Body of pancreas (tissue), 4 donors: Measurements from ENCODE around the gene GUCA2A. TPM values are rescaled to one million over a fixed set of nuclear protein-coding genes. Genes with fewer than 3 reads are reported as not detected.

Source experiments
- ATAC-seq: fragments of 150-250 bp; one replicate; pipeline ENCODE4 v1.9.1; 2016
- DNase-seq, 4 donors: peaks; one replicate each; pipeline ENCODE4 v3.0.0-alpha.2; 2019
- H3K27ac ChIP-seq, 4 donors: fragments of 200-600 bp; sonication (generic); 1 replicate in 3 of 4; 2 replicates in 1 of 4; pipeline versions ENCODE4 v1.5.1 to v1.6.1; 2016 to 2019; ENCODE audit warnings: mild to moderate bottlenecking in 1 of 4, mixed read lengths in 1 of 4, moderate library complexity in 1 of 4
- H3K27me3 ChIP-seq, 2 donors: fragments of 200-600 bp; sonication (generic); one replicate each; pipeline ENCODE4 v1.6.0; 2016; ENCODE audit warnings: mild to moderate bottlenecking in 1 of 2
- H3K36me3 ChIP-seq, 2 donors: fragments of 200-600 bp; sonication (generic); replicated peaks in 1 of 2; 2 replicates each; pipeline ENCODE4 v1.5.1; 2016; ENCODE audit warnings: low read depth in 2 of 2; ENCODE audit not compliant: insufficient read depth in 1 of 2
- H3K4me1 ChIP-seq: fragments of 200-600 bp; sonication (generic); one replicate; pipeline ENCODE4 v1.6.0; 2016
- H3K4me3 ChIP-seq, 2 donors: fragments of 200-600 bp; sonication (generic); 1 replicate in 1 of 2; 2 replicates in 1 of 2; pipeline ENCODE4 v1.5.1; 2016 to 2019
- H3K9me3 ChIP-seq, 3 donors: fragments of 200-600 bp; sonication (generic); 1 replicate in 2 of 3; 2 replicates in 1 of 3; pipeline ENCODE4 v1.5.1; 2016
- CTCF ChIP-seq, 7 experiments: fragments of 450-650 bp in 4 of 7; fragments of 200-600 bp in 3 of 7; sonication (generic) in 3 of 7; IDR thresholded peaks; one replicate each; pipeline ENCODE4 v1.5.1; 2016 to 2019; ENCODE audit warnings: antibody characterized with exemption in 7 of 7
- POLR2A ChIP-seq, 3 donors: fragments of 450-650 bp; IDR thresholded peaks; one replicate each; pipeline ENCODE4 v1.6.1; 2016; ENCODE audit warnings: antibody characterized with exemption in 3 of 3, mild to moderate bottlenecking in 2 of 3
- WGBS, 2 donors: methylation state at CpG; one replicate each; pipeline ENCODE4 v1.1.5; 2017; 5-methylcytosine and 5-hydroxymethylcytosine counted together
- intact Hi-C: fragments of 100-400 bp; cut with DNase I; formaldehyde crosslinking; loops from one replicate; pipeline ENCODE4 v1.15.1; 2023
- total RNA-seq, 2 donors: library from RNA; depleted of rRNA; stranded (reverse); fragments of >200 nt; gene quantifications; one replicate each; pipeline ENCODE4 v1.1.0, GENCODE V29; 2016

Gene GUCA2A
- total RNA-seq, 2 donors from 2014 or later: not detected

GRCh38 chr1:42173961-42174735, 9.6 kb upstream of the GUCA2A start:
- 67 to 68% methylated on average over 8 of the region's 8 CpGs for WGBS, 2 donors
- DNase-seq (no peak), ATAC-seq (no peak)
- intact Hi-C loops: no loop called here
- TF ChIP-seq CTCF (IDR thresholded peaks at IDR 0.05): no peak
- no peak for TF ChIP-seq POLR2A (IDR thresholded peaks at IDR 0.05)
- Histone ChIP-seq H3K4me3 (no peak overlapping the region), H3K27ac (peak overlapping the region in 1 of 4 donors; percentile 48), H3K27me3 (no peaks in the 10 kb centered on the region), H3K4me1 (peaks cover 41% of the 10 kb centered on the region), H3K36me3 (no peaks in the 10 kb centered on the region), H3K9me3 (no peaks in the 10 kb centered on the region)

GRCh38 chr1:42173155-42173933, 8.8 kb upstream of the GUCA2A start:
- Histone ChIP-seq H3K4me1 (peaks cover 39% of the 10 kb centered on the region), H3K27me3 (no peaks in the 10 kb centered on the region), H3K27ac (peak overlapping the region; percentile 33 to 61 (median 54)), H3K4me3 (no peak overlapping the region), H3K9me3 (no peaks in the 10 kb centered on the region), H3K36me3 (no peaks in the 10 kb centered on the region)
- 23 to 33% methylated on average over 7 to 9 of the region's 9 CpGs for WGBS, 2 donors
- peak; percentile 76 for ATAC-seq
- intact Hi-C loops: no loop called here
- TF ChIP-seq POLR2A (IDR thresholded peaks at IDR 0.05) (no peak), CTCF (IDR thresholded peaks at IDR 0.05) (peak; percentile 77 to 98 (median 86))
- DNase-seq: peak; percentile 62 to 75 (median 68)

GRCh38 chr1:42172381-42173133, 8.0 kb upstream of the GUCA2A start:
- WGBS, 2 donors: 0 to 21% methylated on average over 3 to 15 of the region's 15 CpGs
- ATAC-seq: peak; percentile 70
- peak in 1 of 7 experiments; percentile 6 for TF ChIP-seq CTCF (IDR thresholded peaks at IDR 0.05)
- no peak for TF ChIP-seq POLR2A (IDR thresholded peaks at IDR 0.05)
- peak; percentile 42 to 62 (median 58) for DNase-seq
- H3K27ac ChIP-seq: peak overlapping the region; percentile 33 to 61 (median 54)
- intact Hi-C loops: no loop called here
- peaks cover 35% of the 10 kb centered on the region for H3K4me1 ChIP-seq
- H3K27me3 ChIP-seq: no peaks in the 10 kb centered on the region
- H3K4me3 ChIP-seq: no peak overlapping the region
- H3K9me3 ChIP-seq: no peaks in the 10 kb centered on the region
- no peaks in the 10 kb centered on the region for H3K36me3 ChIP-seq

- ATAC-seq: no peak
- peak overlapping the region in 3 of 4 donors; percentile 48 to 61 (median 60) for H3K27ac ChIP-seq
- no peak overlapping the region for H3K4me3 ChIP-seq
- peaks cover 33% of the 10 kb centered on the region for H3K4me1 ChIP-seq
- no peaks in the 10 kb centered on the region for H3K36me3 ChIP-seq
- DNase-seq: no peak
- no peaks in the 10 kb centered on the region for H3K9me3 ChIP-seq
- no peaks in the 10 kb centered on the region for H3K27me3 ChIP-seq
- 43 to 62% methylated on average over 5 to 6 of the region's 6 CpGs for WGBS, 2 donors
- intact Hi-C loops: no loop called here
- TF ChIP-seq CTCF (IDR thresholded peaks at IDR 0.05): no peak
- no peak for TF ChIP-seq POLR2A (IDR thresholded peaks at IDR 0.05)
Measured at GRCh38 chr1:42171679-42172266, 7.2 kb upstream of the GUCA2A start.
